GM12875 (cell line): ENCODE results near the gene FGD4.

Experiments used
- H3K4me3 ChIP-seq: one replicate; pipeline ENCODE4 v1.5.1; 2011; ENCODE audit warnings: low read depth, low read length, control low read depth
- CTCF ChIP-seq: IDR thresholded peaks from 2 replicates; pipeline ENCODE4 v1.5.1; 2011; ENCODE audit warnings: low read depth, mild to moderate bottlenecking, control low read depth, inconsistent platforms, low read length, moderate library complexity, borderline replicate concordance; ENCODE audit not compliant: insufficient read depth

The FGD4 gene

GRCh38 chr12:32604565-32604964, 205.2 kb downstream of the FGD4 start:
- TF ChIP-seq CTCF = no peak
- no peak overlapping the region for H3K4me3 ChIP-seq

GRCh38 chr12:32605326-32606095, 206.2 kb downstream of the FGD4 start:
- no peak for TF ChIP-seq CTCF
- no peak overlapping the region for H3K4me3 ChIP-seq

GRCh38 chr12:32606443-32606842, 207.1 kb downstream of the FGD4 start:
- TF ChIP-seq CTCF = no peak
- H3K4me3 ChIP-seq = no peak overlapping the region

- TF ChIP-seq CTCF = no peak
Observed at GRCh38 chr12:32609966-32610365, 210.6 kb downstream of the FGD4 start.

GRCh38 chr12:32611986-32612385, 212.6 kb downstream of the FGD4 start:
- TF ChIP-seq CTCF = no peak
- H3K4me3 ChIP-seq = no peak overlapping the region

More at GRCh38 chr12:32609966-32610365, 210.6 kb downstream of the FGD4 start:
- no peak overlapping the region for H3K4me3 ChIP-seq

- H3K4me3 ChIP-seq = no peak overlapping the region
- TF ChIP-seq CTCF = no peak
Observed at GRCh38 chr12:32612658-32613614, 213.6 kb downstream of the FGD4 start.
